NCI-H1694 treated with DMSO at 0.1 percent for 48 hours (cell line): ENCODE results near the gene AKAP7.
"Not testable (repeated sequence)": the region's sequence is repeated elsewhere in the genome, so short reads cannot be mapped to it uniquely, and the experiment has no call there.

Source experiments
- DNase-seq: peaks from one replicate; lab custom pipeline; 2025; lab: John Stamatoyannopoulos, UW

The AKAP7 gene

GRCh38 chr6:131293472-131293911 is 158.2 kb downstream of the AKAP7 start:
- DNase-seq, result no peak

- DNase-seq, result no peak
Measured at GRCh38 chr6:131295081-131295480, 159.8 kb downstream of the AKAP7 start.

DNA sequence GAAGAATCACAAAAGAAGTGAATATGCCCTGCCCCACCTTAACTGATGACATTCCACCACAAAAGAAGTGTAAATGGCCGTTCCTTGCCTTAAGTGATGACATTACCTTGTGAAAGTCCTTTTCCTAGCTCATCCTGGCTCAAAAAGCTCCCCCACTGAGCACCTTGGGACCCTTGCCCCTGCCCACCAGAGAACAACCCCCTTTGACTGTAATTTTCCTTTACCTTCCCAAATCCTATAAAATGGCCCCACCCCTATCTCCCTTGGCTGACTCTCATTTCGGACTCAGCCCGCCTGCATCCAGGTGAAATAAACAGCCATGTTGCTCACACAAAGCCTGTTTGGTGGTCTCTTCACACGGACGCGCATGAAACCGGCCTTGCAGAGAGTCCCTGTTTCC is 165.6 kb downstream of the AKAP7 start:
- DNase-seq, result not testable (repeated sequence)

GRCh38 chr6:131303338-131303930 is 168.2 kb downstream of the AKAP7 start:
- no peak for DNase-seq

GRCh38 chr6:131305037-131305850 is 170.0 kb downstream of the AKAP7 start:
- DNase-seq, result no peak

DNA sequence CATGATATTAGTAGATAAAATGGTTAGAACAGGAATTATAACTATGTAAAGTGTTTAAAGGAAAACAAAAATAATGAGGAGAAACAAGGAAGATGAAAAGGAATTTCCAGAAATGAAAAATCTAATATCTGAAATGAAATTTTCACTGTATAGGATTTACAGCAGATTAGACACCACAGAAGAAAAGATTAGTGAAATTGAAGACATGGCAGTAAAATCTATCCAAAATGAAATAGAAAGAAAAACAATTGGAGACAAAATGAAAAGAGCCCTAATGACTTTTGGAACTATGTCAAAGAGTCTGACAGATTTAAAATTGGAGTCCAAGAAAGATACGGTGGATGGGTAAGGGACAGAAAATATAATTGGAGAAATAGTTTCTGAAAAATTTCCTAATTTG is 174.2 kb downstream of the AKAP7 start:
- DNase-seq, result no peak

GRCh38 chr6:131314838-131315237 is 179.6 kb downstream of the AKAP7 start:
- DNase-seq, result no peak

DNA sequence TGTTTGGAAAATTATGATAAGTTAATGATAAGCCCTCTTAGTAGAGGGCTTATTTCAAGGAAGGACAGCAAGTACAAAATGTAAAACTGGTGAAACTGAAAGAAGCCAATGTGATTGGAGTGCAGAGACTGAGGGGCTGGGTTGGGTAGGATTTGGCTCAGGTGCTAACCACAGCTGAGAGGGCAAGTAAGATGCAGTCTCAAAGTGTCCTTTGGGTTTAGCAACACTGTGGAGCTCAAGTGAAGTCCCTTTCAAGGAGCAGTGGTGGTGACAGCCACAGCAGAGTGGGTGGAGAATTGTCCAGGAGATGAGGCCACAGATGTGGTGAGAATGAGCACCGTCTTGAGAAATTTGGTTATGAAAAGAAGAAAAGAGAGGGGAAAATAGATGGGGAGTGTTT is 181.4 kb downstream of the AKAP7 start:
- no peak for DNase-seq

- DNase-seq, result no peak
Measured at GRCh38 chr6:131317516-131317915, 182.2 kb downstream of the AKAP7 start.

DNA sequence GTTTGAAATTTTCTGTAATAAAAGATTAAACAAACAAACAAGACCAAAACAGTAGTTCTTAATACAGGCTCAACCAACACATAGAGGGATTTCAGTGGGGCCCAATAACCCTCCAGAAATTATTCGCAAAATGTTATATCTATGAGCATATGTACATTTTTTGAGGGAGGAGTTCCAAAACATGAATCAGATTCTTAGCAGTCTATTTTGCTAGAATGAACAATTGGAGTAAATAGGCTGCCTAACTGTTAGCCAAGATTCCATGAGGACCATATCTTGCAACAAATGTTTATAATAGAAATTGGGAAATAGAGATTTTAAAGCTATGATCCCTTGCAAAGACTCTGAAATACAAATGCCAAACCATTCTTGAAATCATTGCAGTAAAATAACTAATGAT is 186.3 kb downstream of the AKAP7 start:
- no peak for DNase-seq

DNA sequence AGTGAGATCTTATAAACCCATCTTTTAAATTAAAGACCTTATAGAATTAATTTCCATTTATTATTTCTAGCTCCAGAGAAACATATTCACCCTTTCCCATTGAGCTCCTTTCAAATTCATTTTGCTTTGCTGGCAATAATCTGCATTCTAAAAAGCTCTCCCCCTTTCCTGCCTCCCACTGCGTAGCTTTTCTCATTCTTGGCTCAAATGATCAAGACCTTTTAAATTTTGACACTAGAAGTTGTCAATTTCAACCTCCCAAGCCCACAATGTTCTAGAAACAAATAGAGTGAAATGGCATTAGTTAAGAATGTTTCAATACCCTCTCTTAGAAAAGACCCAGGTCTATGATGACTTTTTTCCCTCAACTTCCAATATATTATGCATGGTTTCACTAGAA is 186.9 kb downstream of the AKAP7 start:
- no peak for DNase-seq

DNA sequence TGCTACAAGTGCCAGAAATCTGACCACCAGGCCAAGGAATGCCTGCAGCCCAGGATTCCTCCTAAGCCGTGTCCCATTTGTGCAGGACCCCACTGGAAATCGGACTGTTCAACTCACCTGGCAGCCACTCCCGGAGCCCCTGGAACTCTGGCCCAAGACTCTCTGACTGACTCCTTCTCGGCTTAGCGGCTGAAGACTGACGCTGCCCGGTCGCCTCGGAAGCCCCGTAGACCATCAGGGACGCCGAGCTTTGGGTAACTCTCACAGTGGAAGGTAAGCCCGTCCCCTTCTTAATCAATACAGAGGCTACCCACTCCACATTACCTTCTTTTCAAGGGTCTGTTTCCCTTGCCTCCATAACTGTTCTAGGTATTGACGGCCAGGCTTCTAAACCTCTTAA is 190.4 kb downstream of the AKAP7 start:
- not testable (repeated sequence) for DNase-seq

- DNase-seq, result not testable (repeated sequence)
Measured at GRCh38 chr6:131328727-131329126, 193.5 kb downstream of the AKAP7 start.

DNA sequence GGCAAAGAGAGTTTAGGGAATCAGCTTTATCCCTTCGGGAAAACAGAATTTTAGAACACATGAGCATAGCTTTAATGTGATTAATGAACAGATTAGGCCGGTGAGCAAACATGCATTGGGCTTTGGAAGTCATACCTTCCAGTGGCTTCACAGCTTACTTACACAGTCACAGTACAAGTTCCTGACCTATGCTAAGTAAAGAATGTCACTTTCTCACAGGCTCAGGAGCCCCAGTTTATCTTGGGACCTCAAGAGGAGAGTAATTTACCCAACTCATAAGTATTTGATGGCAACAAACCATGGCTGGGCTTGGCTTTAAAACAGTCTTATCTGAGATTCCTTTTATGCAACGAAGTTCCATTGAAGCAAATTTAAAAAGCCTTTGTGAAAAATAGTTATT is 195.9 kb downstream of the AKAP7 start:
- DNase-seq, result no peak

GRCh38 chr6:131331873-131332781 is 196.9 kb downstream of the AKAP7 start:
- DNase-seq, result no peak
